Activated naive CD8-positive, alpha-beta T cell treated with anti-CD3 and anti-CD28 coated beads, Interleukin-2, amount 50 U/mL, for 24 hours (primary cell): ENCODE measurements around the gene SGCA.

ENCODE experiments used
- ATAC-seq: fragments of 150-1000 bp; cut with Tn5 transposase; one replicate; pipeline ENCODE4 v1.10.0; 2021
- DNase-seq: peaks from one replicate; pipeline ENCODE4 v3.0.0; 2021
- H3K27ac Mint-ChIP-seq: one replicate; pipeline ENCODE4 v1.8.0; 2021; ENCODE audit warnings: mild to moderate bottlenecking, mixed read lengths
- H3K27me3 Mint-ChIP-seq: one replicate; pipeline ENCODE4 v1.8.0; 2021; ENCODE audit warnings: mixed read lengths
- H3K36me3 Mint-ChIP-seq: one replicate; pipeline ENCODE4 v1.8.0; 2021; ENCODE audit warnings: low read depth, mixed read lengths
- H3K4me1 Mint-ChIP-seq: one replicate; pipeline ENCODE4 v1.8.0; 2021; ENCODE audit warnings: mixed read lengths
- H3K4me3 Mint-ChIP-seq: one replicate; pipeline ENCODE4 v1.8.0; 2021; ENCODE audit warnings: mild to moderate bottlenecking, moderate library complexity, mixed read lengths
- H3K9me3 Mint-ChIP-seq: one replicate; pipeline ENCODE4 v1.8.0; 2021; ENCODE audit warnings: mixed read lengths

SGCA gene

GRCh38 chr17:50192144-50192617 lies 26.4 kb downstream of the SGCA start:
- no peak overlapping the region for H3K4me3 Mint-ChIP-seq
- peaks cover 2% of the 10 kb centered on the region for H3K4me1 Mint-ChIP-seq
- no peaks in the 10 kb centered on the region for H3K36me3 Mint-ChIP-seq
- no peak overlapping the region for H3K27ac Mint-ChIP-seq
- DNase-seq (no peak), ATAC-seq (no peak)
- no peaks in the 10 kb centered on the region for H3K9me3 Mint-ChIP-seq
- H3K27me3 Mint-ChIP-seq: no peaks in the 10 kb centered on the region

DNA sequence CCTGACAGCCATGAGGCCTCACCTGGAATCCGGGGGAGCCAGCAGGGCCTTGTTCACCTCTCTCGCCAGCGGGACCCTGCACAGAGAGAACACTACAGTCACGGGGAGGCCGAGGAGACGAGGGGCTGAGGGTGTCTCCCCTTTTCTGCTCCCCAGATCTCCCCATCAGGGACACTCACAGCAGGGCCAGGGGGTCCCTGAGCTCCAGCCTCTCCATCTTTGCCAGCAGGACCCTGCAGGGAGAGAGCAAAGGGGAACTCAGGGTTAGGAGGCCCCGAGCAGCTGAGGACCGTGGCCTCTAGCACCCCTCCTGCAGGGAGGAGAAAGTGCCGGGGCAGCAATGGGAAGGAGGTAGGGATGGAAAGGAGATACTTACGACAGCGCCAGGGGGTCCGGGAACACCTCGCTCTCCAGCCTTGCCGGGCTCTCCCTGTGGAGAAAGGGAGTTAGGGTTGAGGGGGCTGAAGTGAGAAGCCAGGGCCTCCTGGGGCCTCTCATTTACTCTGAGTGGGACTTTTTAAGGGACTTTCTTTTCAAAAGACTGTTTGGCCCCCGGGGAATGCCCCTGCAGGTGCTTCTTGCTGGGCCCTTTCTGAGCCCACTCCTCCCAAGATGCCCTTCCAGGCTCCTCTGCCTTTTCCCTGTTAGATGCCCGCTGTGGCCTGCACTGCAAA lies 26.9 kb downstream of the SGCA start:
- H3K4me3 Mint-ChIP-seq: no peak overlapping the region
- ATAC-seq (no peak), DNase-seq (no peak)
- no peak overlapping the region for H3K27ac Mint-ChIP-seq
- peaks cover 2% of the 10 kb centered on the region for H3K4me1 Mint-ChIP-seq
- H3K27me3 Mint-ChIP-seq: no peaks in the 10 kb centered on the region
- no peaks in the 10 kb centered on the region for H3K36me3 Mint-ChIP-seq
- H3K9me3 Mint-ChIP-seq: no peaks in the 10 kb centered on the region

- H3K9me3 Mint-ChIP-seq: no peaks in the 10 kb centered on the region
- H3K27me3 Mint-ChIP-seq: peaks cover 9% of the 10 kb centered on the region
- H3K27ac Mint-ChIP-seq: no peak overlapping the region
- H3K4me1 Mint-ChIP-seq: peaks cover 10% of the 10 kb centered on the region
- H3K36me3 Mint-ChIP-seq: no peaks in the 10 kb centered on the region
- no peak overlapping the region for H3K4me3 Mint-ChIP-seq
- ATAC-seq (no peak), DNase-seq (no peak)
These were observed 28.5 kb downstream of the SGCA start for GRCh38 chr17:50194140-50194933.

DNA sequence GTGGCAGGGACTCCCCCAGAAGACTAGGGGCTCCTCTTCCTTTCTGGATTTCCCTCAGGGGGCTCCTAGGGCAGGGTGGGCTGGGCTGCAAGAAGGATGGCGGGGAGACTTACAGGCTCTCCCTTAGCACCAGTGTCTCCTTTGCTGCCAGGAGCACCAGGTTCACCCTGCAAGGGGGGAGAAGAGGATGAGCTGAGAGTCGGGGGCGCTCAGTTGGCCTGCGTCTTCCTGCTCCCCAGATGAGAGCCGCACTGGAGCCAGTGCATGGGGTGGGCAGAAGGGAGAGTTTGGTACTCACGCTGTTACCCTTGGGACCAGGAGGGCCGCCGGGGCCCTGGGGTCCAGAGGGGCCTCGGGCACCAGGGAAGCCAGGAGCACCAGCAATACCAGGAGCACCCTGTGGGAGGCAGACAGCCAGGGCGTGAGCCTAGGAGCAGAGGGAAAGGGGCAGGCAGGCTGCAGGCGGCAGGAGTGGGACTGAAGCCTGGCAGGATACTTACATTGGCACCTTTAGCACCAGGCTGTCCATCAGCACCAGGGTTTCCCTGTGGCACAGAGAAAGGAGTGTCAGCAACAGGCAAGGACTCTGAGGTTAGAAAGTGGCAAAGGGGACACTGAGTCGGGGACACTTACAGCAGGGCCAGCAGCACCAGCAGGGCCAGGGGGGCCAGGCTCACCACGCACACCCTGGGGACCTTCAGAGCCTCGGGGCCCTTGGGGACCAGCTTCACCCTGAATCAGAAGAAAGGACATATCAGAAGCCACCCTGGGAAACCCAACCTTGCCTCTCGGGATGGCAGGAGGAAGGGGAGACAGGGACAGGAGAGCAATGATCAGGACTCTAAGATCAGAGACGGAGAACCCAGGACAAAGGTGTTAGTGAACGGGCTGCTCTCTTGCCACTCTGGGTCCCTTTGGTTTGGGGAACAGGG lies 29.4 kb downstream of the SGCA start:
- Mint-ChIP-seq H3K4me1 (peaks cover 14% of the 10 kb centered on the region), H3K9me3 (no peaks in the 10 kb centered on the region), H3K27ac (no peak overlapping the region), H3K27me3 (peaks cover 12% of the 10 kb centered on the region), H3K36me3 (no peaks in the 10 kb centered on the region), H3K4me3 (no peak overlapping the region)
- ATAC-seq (no peak), DNase-seq (no peak)

DNA sequence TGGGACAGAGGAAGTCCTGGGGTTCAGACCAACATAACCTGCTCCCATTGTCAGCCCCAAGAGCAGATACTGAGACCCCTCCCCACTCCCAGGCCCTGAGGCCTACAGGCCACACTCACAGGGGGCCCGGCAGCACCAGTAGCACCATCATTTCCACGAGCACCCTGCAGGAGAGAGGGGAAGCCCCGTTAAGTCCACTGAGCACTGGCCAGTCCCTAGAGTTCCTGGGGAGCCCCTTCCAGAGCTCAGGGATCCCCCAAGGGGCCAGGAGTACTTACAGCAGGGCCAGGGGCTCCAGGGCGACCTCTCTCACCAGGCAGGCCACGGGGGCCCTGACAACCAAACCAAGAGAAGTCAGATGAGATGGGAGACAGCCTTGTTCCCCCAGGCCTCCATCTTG lies 30.2 kb downstream of the SGCA start:
- no peak for ATAC-seq
- no peak overlapping the region for H3K4me3 Mint-ChIP-seq
- peaks cover 19% of the 10 kb centered on the region for H3K4me1 Mint-ChIP-seq
- no peaks in the 10 kb centered on the region for H3K36me3 Mint-ChIP-seq
- H3K27me3 Mint-ChIP-seq: peaks cover 17% of the 10 kb centered on the region
- no peaks in the 10 kb centered on the region for H3K9me3 Mint-ChIP-seq
- no peak overlapping the region for H3K27ac Mint-ChIP-seq
- no peak for DNase-seq

DNA sequence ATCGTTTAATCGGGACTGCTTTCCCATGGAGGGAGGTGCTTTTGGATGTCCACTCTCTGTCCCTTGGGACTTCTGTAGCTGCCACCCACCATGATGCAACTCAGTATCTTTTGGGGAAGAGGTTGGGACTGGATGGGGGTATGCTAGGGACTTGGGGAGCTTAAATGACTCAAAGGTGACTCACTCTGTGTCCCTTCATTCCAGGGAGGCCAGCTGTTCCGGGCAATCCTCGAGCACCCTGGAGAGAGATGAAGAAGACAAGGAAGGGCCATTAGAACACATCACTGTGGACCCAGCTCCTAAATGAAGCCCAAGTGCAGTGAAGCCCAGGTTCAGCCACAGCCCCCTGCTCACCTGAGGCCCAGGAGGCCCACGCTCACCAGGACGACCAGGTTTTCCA lies 31.0 kb downstream of the SGCA start:
- Mint-ChIP-seq H3K36me3 (no peaks in the 10 kb centered on the region), H3K27me3 (peaks cover 21% of the 10 kb centered on the region), H3K9me3 (no peaks in the 10 kb centered on the region), H3K4me1 (peaks cover 23% of the 10 kb centered on the region), H3K27ac (no peak overlapping the region), H3K4me3 (no peak overlapping the region)
- ATAC-seq: no peak
- no peak for DNase-seq

- Mint-ChIP-seq H3K27me3 (peaks cover 35% of the 10 kb centered on the region), H3K4me3 (no peak overlapping the region), H3K27ac (no peak overlapping the region), H3K9me3 (no peaks in the 10 kb centered on the region), H3K36me3 (no peaks in the 10 kb centered on the region), H3K4me1 (peaks cover 21% of the 10 kb centered on the region)
- ATAC-seq: no peak
- DNase-seq: peak; percentile 69
These were observed 32.3 kb downstream of the SGCA start for GRCh38 chr17:50198026-50198669.

- Mint-ChIP-seq H3K4me3 (peak overlapping the region; percentile 68), H3K36me3 (no peaks in the 10 kb centered on the region), H3K27ac (no peak overlapping the region), H3K9me3 (no peaks in the 10 kb centered on the region), H3K4me1 (peaks cover 21% of the 10 kb centered on the region), H3K27me3 (peaks cover 46% of the 10 kb centered on the region)
- no peak for DNase-seq
- no peak for ATAC-seq
These were observed 33.5 kb downstream of the SGCA start for GRCh38 chr17:50199211-50199802.

GRCh38 chr17:50199803-50200456 lies 34.1 kb downstream of the SGCA start:
- Mint-ChIP-seq H3K4me3 (peak overlapping the region; percentile 68), H3K9me3 (no peaks in the 10 kb centered on the region), H3K4me1 (peaks cover 21% of the 10 kb centered on the region), H3K27ac (no peak overlapping the region), H3K27me3 (peaks cover 49% of the 10 kb centered on the region), H3K36me3 (no peaks in the 10 kb centered on the region)
- ATAC-seq (peak; percentile 63), DNase-seq (peak; percentile 65)

DNA sequence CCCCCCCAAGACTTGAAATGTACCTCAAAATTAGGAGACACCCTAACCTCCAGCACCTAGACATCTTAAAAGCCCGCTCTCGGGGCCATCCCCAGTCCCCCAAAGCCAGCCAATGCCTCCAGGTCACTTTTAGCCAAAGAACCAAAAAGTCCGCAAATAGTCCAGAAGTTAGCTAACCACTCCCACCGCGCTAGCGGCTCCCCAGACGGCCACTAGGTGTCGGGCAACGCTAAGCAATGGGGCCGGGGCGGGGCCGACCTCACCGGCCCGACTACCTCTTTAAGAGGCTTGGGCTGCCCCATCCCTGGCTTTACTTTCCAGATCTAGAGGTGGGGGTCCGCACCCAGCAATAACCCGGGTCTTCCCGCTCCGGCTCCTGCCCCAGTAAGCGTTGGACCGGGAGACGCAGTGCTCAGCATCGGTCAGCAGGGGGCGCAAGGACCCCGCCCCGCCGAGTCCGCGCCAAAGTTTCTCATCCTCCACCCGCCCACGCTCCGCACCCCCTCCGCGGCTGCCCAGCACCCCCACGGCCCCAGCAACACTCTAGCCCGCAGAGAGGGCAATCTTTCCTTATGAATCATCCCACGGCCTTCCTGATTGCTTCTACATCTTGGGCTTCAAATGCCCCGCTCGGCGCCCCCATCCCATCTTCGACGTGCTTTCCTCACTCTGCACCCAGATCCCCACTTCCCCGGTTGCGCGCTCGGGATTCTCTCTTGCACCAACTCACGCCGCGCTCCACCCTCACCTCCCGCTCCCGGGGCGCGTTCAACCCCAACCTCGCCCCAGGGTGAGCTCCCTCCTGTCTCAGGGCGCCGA lies 34.9 kb downstream of the SGCA start:
- Mint-ChIP-seq H3K36me3 (no peaks in the 10 kb centered on the region), H3K27me3 (peaks cover 55% of the 10 kb centered on the region), H3K4me3 (peak overlapping the region; percentile 68), H3K4me1 (peaks cover 21% of the 10 kb centered on the region), H3K9me3 (no peaks in the 10 kb centered on the region), H3K27ac (no peak overlapping the region)
- DNase-seq (peak; percentile 83), ATAC-seq (peak; percentile 78)

GRCh38 chr17:50201276-50201854 lies 35.6 kb downstream of the SGCA start, which contains the start of gene COL1A1:
TSS of gene COL1A1 (minus strand) at chr17:50201631. CDS start at chr17:50201513, 118 bp downstream.
- Mint-ChIP-seq H3K9me3 (no peaks in the 10 kb centered on the region), H3K27ac (no peak within 1 kb of the TSS), H3K36me3 (no peaks in the 10 kb centered on the region), H3K27me3 (peaks cover 60% of the 10 kb centered on the region), H3K4me3 (peak within 1 kb of the TSS; percentile 68), H3K4me1 (peaks cover 21% of the 10 kb centered on the region)
- ATAC-seq (no peak), DNase-seq (no peak)

GRCh38 chr17:50203086-50203485 lies 37.3 kb downstream of the SGCA start:
- no peak for ATAC-seq
- H3K4me1 Mint-ChIP-seq: peaks cover 23% of the 10 kb centered on the region
- peaks cover 74% of the 10 kb centered on the region for H3K27me3 Mint-ChIP-seq
- no peak for DNase-seq
- no peak overlapping the region for H3K4me3 Mint-ChIP-seq
- H3K36me3 Mint-ChIP-seq: no peaks in the 10 kb centered on the region
- no peak overlapping the region for H3K27ac Mint-ChIP-seq
- no peaks in the 10 kb centered on the region for H3K9me3 Mint-ChIP-seq
